KMS-11 (cell line): ENCODE measurements around the gene HS3ST3B1.

Source experiments
- H2AFZ ChIP-seq: fragments of 200-600 bp; sonication (generic); 2 replicates; pipeline ENCODE4 v1.6.1; 2016; ENCODE audit warnings: antibody characterized with exemption, mixed run types, low read depth
- H3K27ac ChIP-seq: fragments of 200-600 bp; sonication (generic); 2 replicates; pipeline ENCODE4 v1.6.1; 2016; ENCODE audit warnings: mild to moderate bottlenecking, mixed run types
- H3K27me3 ChIP-seq: fragments of 200-600 bp; sonication (generic); 2 replicates; pipeline ENCODE4 v1.6.1; 2017; ENCODE audit warnings: mild to moderate bottlenecking, low read depth, mixed run types, moderate library complexity; ENCODE audit not compliant: insufficient read depth
- H3K36me3 ChIP-seq: fragments of 200-600 bp; sonication (generic); 2 replicates; pipeline ENCODE4 v1.6.1; 2017; ENCODE audit warnings: mild to moderate bottlenecking, mixed run types; ENCODE audit not compliant: insufficient read depth
- H3K4me1 ChIP-seq: fragments of 200-600 bp; sonication (generic); 2 replicates; pipeline ENCODE4 v1.6.1; 2016; ENCODE audit warnings: mild to moderate bottlenecking, low read depth, mixed run types; ENCODE audit not compliant: poor library complexity, severe bottlenecking
- H3K4me2 ChIP-seq: fragments of 200-600 bp; sonication (generic); 2 replicates; pipeline ENCODE4 v1.7.0; 2016; ENCODE audit warnings: mild to moderate bottlenecking, mixed run types
- H3K4me3 ChIP-seq: fragments of 200-600 bp; sonication (generic); IDR thresholded peaks from 2 replicates; pipeline ENCODE4 v1.6.1; 2017; ENCODE audit warnings: low read depth, low read length, mixed read lengths; ENCODE audit not compliant: insufficient read depth
- H3K79me2 ChIP-seq: fragments of 200-600 bp; sonication (generic); 2 replicates; pipeline ENCODE4 v1.6.1; 2016; ENCODE audit warnings: low read depth, mixed run types; ENCODE audit not compliant: insufficient read depth
- H3K9ac ChIP-seq: fragments of 200-600 bp; sonication (generic); 2 replicates; pipeline ENCODE4 v1.6.1; 2016; ENCODE audit warnings: mild to moderate bottlenecking, mixed run types
- H4K20me1 ChIP-seq: fragments of 200-600 bp; sonication (generic); 2 replicates; pipeline ENCODE4 v1.6.1; 2016; ENCODE audit warnings: mild to moderate bottlenecking, mixed run types; ENCODE audit not compliant: insufficient read depth
- CTCF ChIP-seq: fragments of 200-600 bp; sonication (generic); conservative IDR thresholded peaks from 2 replicates; pipeline ENCODE4 v1.6.1; 2017; ENCODE audit warnings: low read depth, mild to moderate bottlenecking, antibody characterized with exemption, low read length, moderate library complexity, mixed read lengths

Gene HS3ST3B1

DNA sequence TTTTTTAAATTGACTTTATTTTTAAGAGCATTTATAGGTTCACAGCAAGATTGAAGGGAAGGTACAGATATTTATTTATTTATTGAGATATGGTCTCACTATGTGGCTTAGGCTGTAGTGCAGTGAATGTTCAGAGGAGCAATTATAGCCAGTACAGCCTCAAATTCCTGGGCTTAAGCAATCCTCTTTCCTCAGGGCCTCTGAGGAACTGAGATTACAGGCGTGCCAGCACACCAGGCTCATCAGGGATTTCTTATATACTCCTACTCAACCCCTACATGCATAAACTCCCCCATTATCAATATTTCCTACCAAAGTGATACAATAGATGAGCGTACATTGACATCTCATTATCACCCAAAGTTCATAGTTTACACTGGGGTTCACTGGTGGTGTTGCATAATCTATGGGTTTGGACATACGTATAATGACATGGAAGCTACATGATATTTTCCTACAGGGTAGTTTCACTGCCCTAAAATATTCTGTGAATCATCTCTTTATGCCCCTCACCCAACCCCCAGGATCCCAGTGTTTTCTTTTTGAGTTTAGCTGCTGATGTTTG is 33.5 kb downstream of the HS3ST3B1 start:
- H3K4me3 ChIP-seq = no peak overlapping the region
- H3K4me2 ChIP-seq = no peak overlapping the region
- no peak overlapping the region for H3K27ac ChIP-seq
- H3K36me3 ChIP-seq = no peaks in the 10 kb centered on the region
- no peak for TF ChIP-seq CTCF
- H3K79me2 ChIP-seq = no peaks in the 10 kb centered on the region
- H2AFZ ChIP-seq = no peak overlapping the region
- no peaks in the 10 kb centered on the region for H4K20me1 ChIP-seq
- H3K27me3 ChIP-seq = no peaks in the 10 kb centered on the region
- no peak overlapping the region for H3K9ac ChIP-seq
- no peaks in the 10 kb centered on the region for H3K4me1 ChIP-seq

DNA sequence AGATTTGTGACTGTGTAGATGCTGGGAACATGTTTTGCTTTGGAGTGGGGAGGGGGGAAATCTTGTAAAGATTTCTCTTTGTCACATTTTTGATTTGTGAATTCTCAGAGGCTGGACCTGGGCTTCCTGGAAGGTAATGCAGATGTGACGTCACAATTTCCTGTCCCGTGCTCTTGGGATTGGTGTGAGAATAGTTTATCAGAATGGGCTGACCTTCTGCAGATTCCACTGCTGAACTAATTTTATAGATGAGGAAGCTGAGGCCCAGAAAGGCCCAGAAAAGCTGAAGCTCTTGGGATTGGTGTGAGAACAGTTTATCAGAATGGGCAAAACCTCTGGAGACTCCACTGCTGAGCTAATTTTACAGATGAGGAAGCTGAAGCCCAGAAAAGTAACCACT is 34.0 kb downstream of the HS3ST3B1 start:
- Histone ChIP-seq H3K4me2 (no peak overlapping the region), H2AFZ (no peak overlapping the region), H3K79me2 (no peaks in the 10 kb centered on the region), H3K4me3 (no peak overlapping the region), H3K9ac (no peak overlapping the region), H4K20me1 (no peaks in the 10 kb centered on the region), H3K27me3 (no peaks in the 10 kb centered on the region), H3K4me1 (no peaks in the 10 kb centered on the region), H3K36me3 (no peaks in the 10 kb centered on the region), H3K27ac (no peak overlapping the region)
- TF ChIP-seq CTCF = no peak

DNA sequence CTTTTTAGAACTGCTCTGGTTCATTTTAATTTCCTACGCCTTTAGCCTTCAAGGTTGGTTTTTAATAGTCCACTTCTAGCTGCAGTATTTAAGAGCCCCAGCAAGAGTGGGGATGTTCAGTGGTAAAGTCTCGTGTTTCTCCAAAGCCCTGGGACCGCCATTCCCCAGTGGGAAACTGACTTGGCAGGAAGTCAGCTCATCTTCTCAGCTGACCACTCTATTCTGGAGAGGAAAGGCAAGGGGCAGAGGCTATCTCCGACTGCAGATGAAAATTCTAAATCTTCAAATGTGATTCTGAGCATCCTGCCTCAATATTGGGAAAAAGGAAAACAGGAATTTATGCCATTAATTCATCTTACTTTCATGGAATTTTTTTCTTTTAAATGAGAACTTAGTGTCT is 35.5 kb downstream of the HS3ST3B1 start:
- TF ChIP-seq CTCF = no peak
- no peaks in the 10 kb centered on the region for H3K4me1 ChIP-seq
- H3K4me3 ChIP-seq = no peak overlapping the region
- no peak overlapping the region for H2AFZ ChIP-seq
- H3K27me3 ChIP-seq = no peaks in the 10 kb centered on the region
- no peaks in the 10 kb centered on the region for H4K20me1 ChIP-seq
- no peak overlapping the region for H3K4me2 ChIP-seq
- no peaks in the 10 kb centered on the region for H3K36me3 ChIP-seq
- no peak overlapping the region for H3K9ac ChIP-seq
- no peaks in the 10 kb centered on the region for H3K79me2 ChIP-seq
- H3K27ac ChIP-seq = no peak overlapping the region

DNA sequence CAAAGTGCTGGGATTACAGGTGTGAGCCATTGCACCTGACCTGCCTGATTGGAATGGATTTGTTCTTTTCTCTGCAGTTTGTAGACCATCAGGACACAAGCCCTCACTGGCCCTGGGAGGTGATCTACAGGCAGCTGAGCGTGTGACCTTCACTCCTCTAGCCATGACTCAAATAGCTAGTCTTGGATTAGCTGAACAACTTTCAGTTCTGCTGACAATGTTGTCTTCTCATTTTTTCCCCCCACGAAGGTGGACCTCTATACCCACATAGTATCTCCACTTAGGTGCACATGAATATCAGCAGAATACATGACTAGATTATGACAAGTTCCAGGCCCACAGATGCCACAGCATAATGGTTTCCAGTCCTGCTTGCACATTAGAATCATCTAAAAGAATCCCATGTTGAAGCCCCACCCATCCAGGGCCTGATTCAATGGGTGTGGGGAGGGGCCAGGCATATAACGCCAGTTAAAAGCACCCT is 36.8 kb downstream of the HS3ST3B1 start:
- no peak overlapping the region for H2AFZ ChIP-seq
- H3K27me3 ChIP-seq = no peaks in the 10 kb centered on the region
- H3K4me3 ChIP-seq = no peak overlapping the region
- no peaks in the 10 kb centered on the region for H3K4me1 ChIP-seq
- H3K4me2 ChIP-seq = no peak overlapping the region
- H3K9ac ChIP-seq = no peak overlapping the region
- H3K27ac ChIP-seq = no peak overlapping the region
- no peaks in the 10 kb centered on the region for H4K20me1 ChIP-seq
- no peak for TF ChIP-seq CTCF
- no peaks in the 10 kb centered on the region for H3K36me3 ChIP-seq
- H3K79me2 ChIP-seq = no peaks in the 10 kb centered on the region
